Measurements from ENCODE around the gene GREB1.

Gene GREB1

DNA sequence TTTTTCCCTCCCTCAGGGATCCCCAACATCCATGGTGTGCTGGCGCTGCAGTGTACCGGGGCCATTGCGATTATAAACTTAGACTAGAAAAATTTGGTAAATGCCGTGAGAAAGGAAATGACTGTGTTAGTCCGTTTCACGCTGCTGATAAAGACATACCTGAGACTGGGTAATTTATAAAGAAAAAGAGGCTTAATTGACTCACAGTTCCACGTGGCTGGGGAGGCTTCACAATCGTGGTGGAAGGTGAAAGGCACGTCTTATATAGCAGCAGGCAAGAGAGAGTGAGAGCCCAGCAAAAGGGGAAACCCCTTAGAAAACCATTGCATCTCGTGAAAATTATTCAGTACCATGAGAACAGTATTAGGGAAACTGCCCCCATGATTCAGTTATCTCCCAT, 91.8 kb downstream of the GREB1 start:
- H2BK12ac ChIP-seq (ENCODE audit: low read length in 2 of 2): no peak overlapping the region
- WGBS: 94% methylated on average over 10 of the region's 10 CpGs
- no peak overlapping the region for H3K14ac ChIP-seq (ENCODE audit: low read length in 2 of 2)
- H3K27ac ChIP-seq (ENCODE audit: low read length, poor library complexity, severe bottlenecking): no peak overlapping the region
- H3K23ac ChIP-seq (ENCODE audit: low read length in 2 of 2): no peak overlapping the region
- H3K4me1 ChIP-seq (ENCODE audit: control insufficient read depth, insufficient read depth, low read depth, low read length): no peaks in the 10 kb centered on the region
- H4K91ac ChIP-seq (ENCODE audit: low read length): no peak overlapping the region
- no peak overlapping the region for H3K18ac ChIP-seq (ENCODE audit: low read depth in 1 of 2, low read length in 2 of 2)
- H3K4ac ChIP-seq (ENCODE audit: low read depth in 1 of 2, low read length in 2 of 2): no peak overlapping the region
- no peak overlapping the region for H2BK5ac ChIP-seq (ENCODE audit: low read depth, low read length, poor library complexity, severe bottlenecking)
- H2BK120ac ChIP-seq (ENCODE audit: low read depth, low read length): no peak overlapping the region
- peaks cover 0 to 16% of the 10 kb centered on the region in 2 experiments for H3K36me3 ChIP-seq (ENCODE audit: control insufficient read depth in 1 of 2, insufficient read depth in 2 of 2, low read depth in 1 of 2, low read length in 2 of 2)
- H3K27me3 ChIP-seq (ENCODE audit: control insufficient read depth in 1 of 2, insufficient read depth in 1 of 2, low read length in 2 of 2): peaks cover 5 to 22% of the 10 kb centered on the region in 2 experiments
- no peak overlapping the region for H2AK5ac ChIP-seq (ENCODE audit: low read length, severe bottlenecking)
- H2BK15ac ChIP-seq (ENCODE audit: low read depth, poor library complexity, severe bottlenecking): no peak overlapping the region
- H3K4me2 ChIP-seq (ENCODE audit: low read length, poor library complexity, severe bottlenecking): no peak overlapping the region
- peaks cover 11% of the 10 kb centered on the region for H3K9me3 ChIP-seq (ENCODE audit: control insufficient read depth, low read length)
- DNase-seq: no peak
- H3K79me1 ChIP-seq (replicated peaks; ENCODE audit: low read length, poor library complexity, severe bottlenecking): no peaks in the 10 kb centered on the region
- H3K4me3 ChIP-seq (ENCODE audit: insufficient read depth in 1 of 2, low read depth in 1 of 2, low read length in 2 of 2): no peak overlapping the region
- no peak overlapping the region for H4K8ac ChIP-seq (ENCODE audit: low read length)
- no peak overlapping the region for H2AFZ ChIP-seq (ENCODE audit: low read depth, low read length)
- H3K9ac ChIP-seq (ENCODE audit: low read length): no peak overlapping the region

DNA sequence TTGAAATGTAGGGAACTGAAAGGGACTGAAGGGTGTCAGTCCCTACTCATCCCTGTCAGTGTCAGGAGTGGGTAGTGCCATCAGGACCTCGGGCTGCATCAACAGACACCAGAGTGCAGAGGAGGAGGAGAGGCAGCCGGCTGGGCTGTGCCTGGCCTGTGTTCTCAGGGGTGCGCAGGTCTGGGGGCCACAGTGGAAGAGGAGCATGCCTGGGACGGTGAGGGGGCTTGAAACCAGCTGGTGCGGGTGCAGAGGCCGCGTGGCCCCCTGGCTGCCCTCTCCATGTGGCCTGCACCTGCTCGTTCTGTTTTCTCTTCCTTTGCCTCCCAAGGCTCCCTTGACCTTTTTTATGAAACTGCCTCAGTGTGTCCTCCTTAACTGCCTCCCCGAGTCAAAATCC, 94.8 kb downstream of the GREB1 start:
- H3K4me1 ChIP-seq (ENCODE audit: control insufficient read depth, insufficient read depth, low read depth, low read length): no peaks in the 10 kb centered on the region
- H3K36me3 ChIP-seq (ENCODE audit: control insufficient read depth in 1 of 2, insufficient read depth in 2 of 2, low read depth in 1 of 2, low read length in 2 of 2): peaks cover 0 to 16% of the 10 kb centered on the region in 2 experiments
- H3K14ac ChIP-seq (ENCODE audit: low read length in 2 of 2): no peak overlapping the region
- no peak overlapping the region for H3K4me3 ChIP-seq (ENCODE audit: insufficient read depth in 1 of 2, low read depth in 1 of 2, low read length in 2 of 2)
- WGBS: 93% methylated on average over 8 of the region's 9 CpGs
- no peak overlapping the region for H3K23ac ChIP-seq (ENCODE audit: low read length in 2 of 2)
- H3K4ac ChIP-seq (ENCODE audit: low read depth in 1 of 2, low read length in 2 of 2): no peak overlapping the region
- H3K27me3 ChIP-seq (ENCODE audit: control insufficient read depth in 1 of 2, insufficient read depth in 1 of 2, low read length in 2 of 2): peaks cover 5 to 15% of the 10 kb centered on the region in 2 experiments
- H2BK15ac ChIP-seq (ENCODE audit: low read depth, poor library complexity, severe bottlenecking): no peak overlapping the region
- H3K9ac ChIP-seq (ENCODE audit: low read length): no peak overlapping the region
- no peak overlapping the region for H3K27ac ChIP-seq (ENCODE audit: low read length, poor library complexity, severe bottlenecking)
- no peak overlapping the region for H2BK120ac ChIP-seq (ENCODE audit: low read depth, low read length)
- no peak overlapping the region for H4K91ac ChIP-seq (ENCODE audit: low read length)
- H2AFZ ChIP-seq (ENCODE audit: low read depth, low read length): no peak overlapping the region
- H3K18ac ChIP-seq (ENCODE audit: low read depth in 1 of 2, low read length in 2 of 2): no peak overlapping the region
- H2BK5ac ChIP-seq (ENCODE audit: low read depth, low read length, poor library complexity, severe bottlenecking): no peak overlapping the region
- H4K8ac ChIP-seq (ENCODE audit: low read length): no peak overlapping the region
- H3K4me2 ChIP-seq (ENCODE audit: low read length, poor library complexity, severe bottlenecking): no peak overlapping the region
- no peak overlapping the region for H2BK12ac ChIP-seq (ENCODE audit: low read length in 2 of 2)
- no peaks in the 10 kb centered on the region for H3K79me1 ChIP-seq (replicated peaks; ENCODE audit: low read length, poor library complexity, severe bottlenecking)
- peaks cover 11% of the 10 kb centered on the region for H3K9me3 ChIP-seq (ENCODE audit: control insufficient read depth, low read length)
- no peak overlapping the region for H2AK5ac ChIP-seq (ENCODE audit: low read length, severe bottlenecking)
- DNase-seq: no peak

DNA sequence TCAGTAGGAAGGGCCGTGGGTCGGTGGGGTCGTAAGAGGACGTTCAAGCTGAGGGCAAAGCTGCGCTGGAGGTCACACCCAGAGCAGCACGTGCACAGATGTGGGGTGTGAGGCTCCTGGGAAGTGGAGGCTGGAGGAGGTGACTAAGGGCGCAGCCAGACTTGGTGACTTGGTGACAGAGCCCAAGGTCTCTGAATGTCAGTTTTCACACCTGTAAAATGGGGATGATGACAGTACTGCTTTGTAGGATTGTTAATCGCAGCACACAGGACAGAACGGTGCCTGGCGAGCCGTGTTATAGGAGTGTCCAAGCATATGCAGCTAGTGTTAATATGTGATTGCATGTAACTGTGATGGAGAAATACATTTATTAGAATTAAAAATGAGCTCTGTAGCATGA, 95.4 kb downstream of the GREB1 start:
- Histone ChIP-seq H3K14ac (ENCODE audit: low read length in 2 of 2) (no peak overlapping the region), H4K8ac (ENCODE audit: low read length) (no peak overlapping the region), H3K27ac (ENCODE audit: low read length, poor library complexity, severe bottlenecking) (no peak overlapping the region), H3K4me1 (ENCODE audit: control insufficient read depth, insufficient read depth, low read depth, low read length) (no peaks in the 10 kb centered on the region), H2AFZ (ENCODE audit: low read depth, low read length) (no peak overlapping the region), H3K9me3 (ENCODE audit: control insufficient read depth, low read length) (peaks cover 11% of the 10 kb centered on the region), H3K4me3 (ENCODE audit: insufficient read depth in 1 of 2, low read depth in 1 of 2, low read length in 2 of 2) (no peak overlapping the region), H2BK12ac (ENCODE audit: low read length in 2 of 2) (no peak overlapping the region), H3K4me2 (ENCODE audit: low read length, poor library complexity, severe bottlenecking) (no peak overlapping the region), H3K23ac (ENCODE audit: low read length in 2 of 2) (peak overlapping the region in 1 of 2 experiments; percentile 14), H2BK120ac (ENCODE audit: low read depth, low read length) (no peak overlapping the region), H3K27me3 (ENCODE audit: control insufficient read depth in 1 of 2, insufficient read depth in 1 of 2, low read length in 2 of 2) (peaks cover 5 to 15% of the 10 kb centered on the region in 2 experiments), H2BK15ac (ENCODE audit: low read depth, poor library complexity, severe bottlenecking) (no peak overlapping the region), H2AK5ac (ENCODE audit: low read length, severe bottlenecking) (no peak overlapping the region), H3K79me1 (replicated peaks; ENCODE audit: low read length, poor library complexity, severe bottlenecking) (no peaks in the 10 kb centered on the region), H3K9ac (ENCODE audit: low read length) (no peak overlapping the region), H2BK5ac (ENCODE audit: low read depth, low read length, poor library complexity, severe bottlenecking) (no peak overlapping the region), H3K18ac (ENCODE audit: low read depth in 1 of 2, low read length in 2 of 2) (no peak overlapping the region), H3K36me3 (ENCODE audit: control insufficient read depth in 1 of 2, insufficient read depth in 2 of 2, low read depth in 1 of 2, low read length in 2 of 2) (peaks cover 0 to 16% of the 10 kb centered on the region in 2 experiments), H4K91ac (ENCODE audit: low read length) (no peak overlapping the region), H3K4ac (ENCODE audit: low read depth in 1 of 2, low read length in 2 of 2) (no peak overlapping the region)
- 89% methylated on average over 11 of the region's 11 CpGs for WGBS
- no peak for DNase-seq

DNA sequence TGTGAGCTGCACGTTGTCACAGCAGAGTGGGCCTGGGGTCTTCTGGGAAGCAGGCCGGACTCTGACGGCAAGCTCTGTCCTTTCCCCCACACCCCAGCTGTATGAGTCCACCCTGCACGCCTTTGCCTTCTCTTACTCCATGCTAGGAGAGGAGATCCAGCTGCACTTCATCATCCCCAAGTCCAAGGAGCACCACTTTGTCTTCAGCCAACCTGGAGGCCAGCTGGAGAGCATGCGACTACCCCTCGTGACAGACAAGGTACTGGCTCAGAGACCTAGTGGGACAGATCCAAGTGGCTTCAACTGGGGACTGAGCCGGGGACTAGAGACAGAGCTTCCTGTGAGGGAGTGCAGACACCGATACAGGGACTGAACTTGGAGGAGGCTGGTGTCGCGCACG, 96.0 kb downstream of the GREB1 start:
- no peak overlapping the region for H3K27ac ChIP-seq (ENCODE audit: low read length, poor library complexity, severe bottlenecking)
- WGBS: 91% methylated on average over 11 of the region's 11 CpGs
- H2AFZ ChIP-seq (ENCODE audit: low read depth, low read length): no peak overlapping the region
- H4K91ac ChIP-seq (ENCODE audit: low read length): no peak overlapping the region
- H3K79me1 ChIP-seq (replicated peaks; ENCODE audit: low read length, poor library complexity, severe bottlenecking): no peaks in the 10 kb centered on the region
- H3K9me3 ChIP-seq (ENCODE audit: control insufficient read depth, low read length): peaks cover 11% of the 10 kb centered on the region
- no peak overlapping the region for H3K9ac ChIP-seq (ENCODE audit: low read length)
- H2BK12ac ChIP-seq (ENCODE audit: low read length in 2 of 2): no peak overlapping the region
- H3K18ac ChIP-seq (ENCODE audit: low read depth in 1 of 2, low read length in 2 of 2): no peak overlapping the region
- H3K36me3 ChIP-seq (ENCODE audit: control insufficient read depth in 1 of 2, insufficient read depth in 2 of 2, low read depth in 1 of 2, low read length in 2 of 2): peaks cover 0 to 16% of the 10 kb centered on the region in 2 experiments
- H3K4ac ChIP-seq (ENCODE audit: low read depth in 1 of 2, low read length in 2 of 2): no peak overlapping the region
- H2BK5ac ChIP-seq (ENCODE audit: low read depth, low read length, poor library complexity, severe bottlenecking): no peak overlapping the region
- no peak overlapping the region for H2BK120ac ChIP-seq (ENCODE audit: low read depth, low read length)
- no peak for DNase-seq
- H3K14ac ChIP-seq (ENCODE audit: low read length in 2 of 2): no peak overlapping the region
- H2AK5ac ChIP-seq (ENCODE audit: low read length, severe bottlenecking): no peak overlapping the region
- H4K8ac ChIP-seq (ENCODE audit: low read length): no peak overlapping the region
- no peak overlapping the region for H3K4me2 ChIP-seq (ENCODE audit: low read length, poor library complexity, severe bottlenecking)
- H3K23ac ChIP-seq (ENCODE audit: low read length in 2 of 2): no peak overlapping the region
- no peaks in the 10 kb centered on the region for H3K4me1 ChIP-seq (ENCODE audit: control insufficient read depth, insufficient read depth, low read depth, low read length)
- peaks cover 5 to 15% of the 10 kb centered on the region in 2 experiments for H3K27me3 ChIP-seq (ENCODE audit: control insufficient read depth in 1 of 2, insufficient read depth in 1 of 2, low read length in 2 of 2)
- H3K4me3 ChIP-seq (ENCODE audit: insufficient read depth in 1 of 2, low read depth in 1 of 2, low read length in 2 of 2): no peak overlapping the region
- H2BK15ac ChIP-seq (ENCODE audit: low read depth, poor library complexity, severe bottlenecking): no peak overlapping the region

Data from mesenchymal stem cell (in vitro differentiated cells and primary cell).